A549 (cell line): ENCODE measurements around the gene NDC1. TPM values are rescaled to one million over a fixed set of nuclear protein-coding genes. Genes with fewer than 3 reads are reported as not detected.

ENCODE experiments used
- ATAC-seq, 2 experiments: fragments of 200-7000 bp in 1 of 2; fragments of >200 bp in 1 of 2; cut with Nextera tagmentation in 1 of 2; cut with Tn5 transposase in 1 of 2; 3 replicates each; pipeline versions ENCODE4 v1.8.0 to v1.9.1; 2018 to 2020; ENCODE audit warnings: mild to moderate bottlenecking in 1 of 2, moderate library complexity in 1 of 2
- CTCF ChIA-PET: fragments of 300-600 bp; sonication (Branson Sonifier 250); formaldehyde crosslinking; extraction: SDS; loops from one replicate; lab custom pipeline; 2021; ENCODE audit warnings: antibody characterized with exemption, inconsistent platforms; lab: Yijun Ruan, JAX
- POLR2A ChIA-PET: fragments of 350-600 bp; formaldehyde crosslinking; extraction: SDS; loops from one replicate; lab custom pipeline; 2021; ENCODE audit warnings: antibody characterized with exemption, inconsistent platforms; lab: Yijun Ruan, JAX
- DNase-seq, 2 experiments: peaks; one replicate each; pipeline versions ENCODE4 v3.0.0 to v3.0.0-alpha.2; 2011 to 2016; ENCODE audit warnings: low read depth in 1 of 2, low spot score in 1 of 2
- FAIRE-seq: peaks from 2 replicates; lab custom pipeline; 2011; peaks lifted over from hg19 to GRCh38; lab: Jason Lieb, UNC
- H3K27ac ChIP-seq, 2 experiments: fragments of >200 bp; sonication (Bioruptor Twin); formaldehyde crosslinking; 3 replicates each; pipeline ENCODE4 v1.5.1; 2016 to 2017
- H3K4me1 ChIP-seq: fragments of >200 bp; sonication (Bioruptor Twin); formaldehyde crosslinking; 3 replicates; pipeline ENCODE4 v1.6.1; 2016
- H3K4me2 ChIP-seq: fragments of >200 bp; sonication (Bioruptor Twin); formaldehyde crosslinking; 3 replicates; pipeline ENCODE4 v1.6.1; 2016
- H3K4me3 ChIP-seq: fragments of >200 bp; sonication (Bioruptor Twin); formaldehyde crosslinking; 3 replicates; pipeline ENCODE4 v1.5.1; 2016
- H3K9me3 ChIP-seq: fragments of >200 bp; sonication (Bioruptor Twin); formaldehyde crosslinking; 3 replicates; pipeline ENCODE4 v1.6.1; 2016
- BCL3 ChIP-seq: fragments of >200 bp; sonication (Bioruptor Twin); formaldehyde crosslinking; IDR thresholded peaks from 3 replicates; pipeline ENCODE4 v1.6.1; 2016
- CBX2 ChIP-seq: fragments of 200-600 bp; sonication (generic); IDR thresholded peaks from 2 replicates; pipeline ENCODE4 v1.6.1; 2016; ENCODE audit warnings: low read depth, mild to moderate bottlenecking, borderline replicate concordance
- EHMT2 ChIP-seq: fragments of 200-600 bp; sonication (generic); IDR thresholded peaks from 2 replicates; pipeline ENCODE4 v1.6.1; 2016; ENCODE audit warnings: antibody characterized with exemption, low read depth, mild to moderate bottlenecking, moderate library complexity
- ESRRA ChIP-seq: fragments of 150-350 bp; IDR thresholded peaks from 2 replicates; pipeline ENCODE4 v1.6.1; 2014; ENCODE audit warnings: mild to moderate bottlenecking, low read length, borderline replicate concordance
- FOXS1 ChIP-seq: fragments of 250-450 bp; sonication (Bioruptor Pico); IDR thresholded peaks from 2 replicates; pipeline ENCODE4 v1.5.0; 2020; ENCODE audit warnings: mild to moderate bottlenecking, moderate library complexity
- HDAC2 ChIP-seq: fragments of 200-600 bp; sonication (generic); IDR thresholded peaks from 2 replicates; pipeline ENCODE4 v1.6.1; 2016
- HEYL ChIP-seq: fragments of 250-450 bp; sonication (Bioruptor Pico); IDR thresholded peaks from 2 replicates; pipeline ENCODE4 v1.8.0; 2021; ENCODE audit warnings: mild to moderate bottlenecking, moderate library complexity
- HOXB13 ChIP-seq: fragments of 250-450 bp; sonication (Bioruptor Pico); IDR thresholded peaks from 2 replicates; pipeline ENCODE4 v1.5.0; 2020; ENCODE audit warnings: low read depth, mild to moderate bottlenecking, moderate library complexity
- JUN ChIP-seq, 2 experiments: fragments of >200 bp; sonication (Bioruptor Twin); formaldehyde crosslinking; IDR thresholded peaks; 2 replicates in 1 of 2; 3 replicates in 1 of 2; pipeline ENCODE4 v1.6.1; 2016 to 2017
- MAFK ChIP-seq: fragments of 450-650 bp; IDR thresholded peaks from 2 replicates; pipeline ENCODE4 v1.6.1; 2014; ENCODE audit not compliant: partially characterized antibody
- PBX3 ChIP-seq: IDR thresholded peaks from 2 replicates; pipeline ENCODE4 v1.6.1; 2012
- POLR2A ChIP-seq: IDR thresholded peaks from 2 replicates; pipeline ENCODE4 v1.6.1; 2012; ENCODE audit warnings: mild to moderate bottlenecking, low read length
- RNF2 ChIP-seq: fragments of 200-600 bp; sonication (generic); IDR thresholded peaks from 2 replicates; pipeline ENCODE4 v1.6.1; 2016; ENCODE audit warnings: low read depth, mild to moderate bottlenecking, antibody characterized with exemption, moderate library complexity, borderline replicate concordance
- SMC3 ChIP-seq: fragments of >200 bp; sonication (Bioruptor Twin); formaldehyde crosslinking; IDR thresholded peaks from 3 replicates; pipeline ENCODE4 v1.6.1; 2018; ENCODE audit warnings: inconsistent platforms
- TP53 ChIP-seq: fragments of 250-450 bp; sonication (Bioruptor Pico); IDR thresholded peaks from 2 replicates; pipeline ENCODE4 v1.5.0; 2021; ENCODE audit warnings: mild to moderate bottlenecking, moderate library complexity
- ZNF302 ChIP-seq: fragments of 250-450 bp; sonication (Bioruptor Pico); IDR thresholded peaks from 2 replicates; pipeline ENCODE4 v1.9.0; 2021; ENCODE audit warnings: inconsistent platforms, mild to moderate bottlenecking, moderate library complexity
- WGBS: methylation state at CpG from one replicate; pipeline ENCODE4 v1.1.6; 2017; ENCODE audit errors: missing lambda C conversion rate; 5-methylcytosine and 5-hydroxymethylcytosine counted together
- polyA plus RNA-seq, 4 experiments: library from polyadenylated mRNA; depleted of rRNA in 3 of 4; stranded (reverse); fragments of >200 nt; fragmentation: RNase III in 1 of 4; extraction: RNeasy Plus Mini Kit Qiagen cat#74134 plus additional on column Dnase treatment in 1 of 4; gene quantifications; 2 replicates in 3 of 4; 3 replicates in 1 of 4; pipeline ENCODE4 v1.2.3, GENCODE V29; 2011 to 2017
- TF ChIP-seq, protein P1 (sequence below): IDR thresholded peaks from 2 replicates; pipeline ENCODE4 v1.6.1; 2012

Gene NDC1
- polyA plus RNA-seq, 2 of the 4 experiments (the other 2 are of a cell fraction) = 26.4 to 49.5 TPM

GRCh38 chr1:53851571-53852285, 13.6 kb upstream of the NDC1 start:
- no peaks in the 10 kb centered on the region for H3K4me1 ChIP-seq
- no peak for FAIRE-seq
- POLR2A ChIA-PET = no interaction called here

DNA sequence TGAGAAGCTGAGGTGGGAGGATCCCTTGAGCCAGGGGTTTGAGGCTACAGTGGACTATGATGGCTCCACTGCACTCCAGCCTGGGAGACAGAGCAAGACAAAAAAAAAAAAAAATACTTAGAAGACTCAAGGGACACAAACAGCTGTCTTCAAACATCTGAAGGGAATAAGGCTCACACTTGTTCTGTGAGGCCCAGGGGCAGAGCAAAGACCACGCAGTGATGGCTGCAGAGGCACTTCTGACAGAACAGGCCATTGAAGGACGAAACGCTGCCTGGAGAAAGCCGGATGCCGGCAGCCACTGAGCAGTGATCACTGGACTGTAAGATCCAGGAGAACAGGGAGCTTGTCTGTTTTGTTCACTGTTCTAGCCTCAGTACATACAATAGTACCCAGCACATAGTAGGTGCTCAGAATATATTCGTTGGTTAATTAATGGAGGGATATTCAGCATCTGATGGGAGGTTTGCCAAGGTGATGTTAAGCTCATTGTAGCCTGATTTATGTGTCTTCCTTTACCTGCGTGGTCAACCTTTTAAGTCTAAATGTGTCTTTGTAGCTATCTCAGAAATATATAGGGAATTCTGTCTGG, 12.1 kb upstream of the NDC1 start:
- no peak overlapping the region for H3K27ac ChIP-seq
- no peak for TF ChIP-seq ESRRA
- TF ChIP-seq HDAC2 = no peak
- TF ChIP-seq EHMT2 = no peak
- TF ChIP-seq MAFK = no peak
- TF ChIP-seq, protein P1, sequence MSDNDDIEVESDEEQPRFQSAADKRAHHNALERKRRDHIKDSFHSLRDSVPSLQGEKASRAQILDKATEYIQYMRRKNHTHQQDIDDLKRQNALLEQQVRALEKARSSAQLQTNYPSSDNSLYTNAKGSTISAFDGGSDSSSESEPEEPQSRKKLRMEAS = no peak
- H3K4me3 ChIP-seq = no peak overlapping the region
- ChIA-PET CTCF (interaction anchor here (1.0 to 5.7 kb wide), 2 partner anchors 10 to 19 kb away, joined by 3 to 33 read pairs; no protein-coding TSS in a partner anchor), POLR2A (no interaction called here)
- no peak for FAIRE-seq
- H3K4me1 ChIP-seq = no peaks in the 10 kb centered on the region
- no peak for DNase-seq
- 84% methylated on average over 7 of the region's 7 CpGs for WGBS
- no peaks in the 10 kb centered on the region for H3K9me3 ChIP-seq
- no peak overlapping the region for H3K4me2 ChIP-seq
- no peak for ATAC-seq

More at GRCh38 chr1:53851571-53852285, 13.6 kb upstream of the NDC1 start:
- no peak for TF ChIP-seq PBX3
- TF ChIP-seq BCL3 = no peak
- TF ChIP-seq HOXB13 = no peak
- no peak overlapping the region for H3K4me3 ChIP-seq
- DNase-seq (no peak), ATAC-seq (no peak)
- no peak overlapping the region for H3K4me2 ChIP-seq
- no peak overlapping the region for H3K27ac ChIP-seq
- no peaks in the 10 kb centered on the region for H3K9me3 ChIP-seq
- WGBS = 89% methylated on average over 9 of the region's 9 CpGs
- CTCF ChIA-PET = interaction anchor here (1.9 to 5.7 kb wide), 2 partner anchors 8 to 108 kb away, joined by 7 to 33 read pairs; no protein-coding TSS in a partner anchor

- no peaks in the 10 kb centered on the region for H3K4me1 ChIP-seq
- no peak for DNase-seq
- ATAC-seq = no peak
- no peak overlapping the region for H3K27ac ChIP-seq
- no peaks in the 10 kb centered on the region for H3K9me3 ChIP-seq
- H3K4me2 ChIP-seq = no peak overlapping the region
- no peak overlapping the region for H3K4me3 ChIP-seq
- WGBS = 59% methylated on average over 6 of the region's 6 CpGs
- POLR2A ChIA-PET = no interaction called here
- TF ChIP-seq HEYL (CRISPR knock-in tag) (no peak), RNF2 (no peak), POLR2A (no peak), FOXS1 (CRISPR knock-in tag) (no peak), CBX2 (no peak), SMC3 (no peak), JUN (IDR thresholded peaks at IDR 0.05) (no peak), TP53 (CRISPR knock-in tag) (no peak), BCL3 (no peak), ZNF302 (CRISPR knock-in tag) (no peak)
- FAIRE-seq = no peak
- CTCF ChIA-PET = interaction anchor here (1.0 to 5.7 kb wide), 2 partner anchors 12 to 111 kb away, joined by 5 to 33 read pairs; no protein-coding TSS in a partner anchor
Measured at GRCh38 chr1:53847980-53848379, 9.9 kb upstream of the NDC1 start.
